DMS53 (cell line): ENCODE data around the gene DIPK1A.

ENCODE experiments used
- DNase-seq: peaks from one replicate; lab custom pipeline; 2025; lab: John Stamatoyannopoulos, UW

Gene DIPK1A

GRCh38 chr1:92961131-92961895 is at the start of gene DIPK1A:
Gene DIPK1A (minus strand): TSS chr1:92961462. CDS start chr1:92961429, 33 bp downstream.
- peak; percentile 99 for DNase-seq

GRCh38 chr1:93007941-93008577 is 46.8 kb upstream of the DIPK1A start:
- no peak for DNase-seq

GRCh38 chr1:93005252-93005598 is 44.0 kb upstream of the DIPK1A start:
- DNase-seq: no peak

- no peak for DNase-seq
Measured at GRCh38 chr1:93004566-93005251, 43.4 kb upstream of the DIPK1A start.

- no peak for DNase-seq
Measured at GRCh38 chr1:93003981-93004380, 42.7 kb upstream of the DIPK1A start.

GRCh38 chr1:93002781-93003180 is 41.5 kb upstream of the DIPK1A start:
- no peak for DNase-seq

GRCh38 chr1:93001893-93002292 is 40.6 kb upstream of the DIPK1A start:
- peak; percentile 24 for DNase-seq

- no peak for DNase-seq
Measured at GRCh38 chr1:93000751-93001175, 39.5 kb upstream of the DIPK1A start.

GRCh38 chr1:93000291-93000690 is 39.0 kb upstream of the DIPK1A start:
- no peak for DNase-seq

- DNase-seq: no peak
Measured at GRCh38 chr1:92998821-92999220, 37.6 kb upstream of the DIPK1A start.

GRCh38 chr1:92995441-92996430 is 34.5 kb upstream of the DIPK1A start:
- no peak for DNase-seq

- peak; percentile 98 for DNase-seq
Measured at GRCh38 chr1:92994105-92994712, 32.9 kb upstream of the DIPK1A start.

GRCh38 chr1:92993581-92993980 is 32.3 kb upstream of the DIPK1A start:
- DNase-seq: no peak

GRCh38 chr1:92992877-92993276 is 31.6 kb upstream of the DIPK1A start:
- DNase-seq: no peak

- no peak for DNase-seq
Measured at GRCh38 chr1:92992054-92992453, 30.8 kb upstream of the DIPK1A start.

GRCh38 chr1:92990828-92991227 is 29.6 kb upstream of the DIPK1A start:
- peak; percentile 98 for DNase-seq

GRCh38 chr1:92989936-92990583 is 28.8 kb upstream of the DIPK1A start:
- peak; percentile 69 for DNase-seq

- DNase-seq: no peak
Measured at GRCh38 chr1:92989253-92989652, 28.0 kb upstream of the DIPK1A start.

GRCh38 chr1:92987462-92987861 is 26.2 kb upstream of the DIPK1A start:
- DNase-seq: no peak

GRCh38 chr1:92985101-92985500 is 23.8 kb upstream of the DIPK1A start:
- no peak for DNase-seq
